AG04450 (cell line): Measurements from ENCODE around the gene IL10RB. TPM values are rescaled to one million over a fixed set of nuclear protein-coding genes. Genes with fewer than 3 reads are reported as not detected.

Source experiments
- CTCF ChIA-PET: fragments of 300-600, 350-600 bp; formaldehyde crosslinking; extraction: SDS; loops from one replicate; lab custom pipeline; 2022; ENCODE audit warnings: antibody characterized with exemption, inconsistent platforms; lab: Charles Lee
- POLR2A ChIA-PET: fragments of 350-600 bp; formaldehyde crosslinking; extraction: SDS; loops from one replicate; lab custom pipeline; 2021; ENCODE audit warnings: antibody characterized with exemption, inconsistent platforms; lab: Yijun Ruan, JAX
- DNase-seq: peaks from one replicate; pipeline ENCODE4 v3.0.0-alpha.2; 2011; ENCODE audit warnings: low read depth, low spot score
- H3K27ac ChIP-seq: one replicate; pipeline ENCODE4 v1.5.1; 2012; ENCODE audit warnings: low read depth, low read length, control low read depth
- H3K27me3 ChIP-seq: one replicate; pipeline ENCODE4 v1.6.0; 2012; ENCODE audit warnings: low read length; ENCODE audit not compliant: control insufficient read depth, insufficient read depth
- H3K4me3 ChIP-seq: 2 replicates; pipeline ENCODE4 v1.5.1; 2011; ENCODE audit warnings: mild to moderate bottlenecking, low read depth, low read length, control low read depth
- H3K9me3 ChIP-seq: 2 replicates; pipeline ENCODE4 v1.5.1; 2012; ENCODE audit warnings: low read length; ENCODE audit not compliant: control insufficient read depth, insufficient read depth
- polyA plus RNA-seq: library from polyadenylated mRNA; depleted of rRNA; stranded (reverse); fragments of >200 nt; gene quantifications from 2 replicates; pipeline ENCODE4 v1.2.3, GENCODE V29; 2011; rRNA removed
- TF ChIP-seq, protein P1 (sequence below): IDR thresholded peaks from 2 replicates; pipeline ENCODE4 v1.5.1; 2011; ENCODE audit warnings: low read depth, low read length, control low read depth, inconsistent platforms

The IL10RB gene
- polyA plus RNA-seq, 1 experiment, result 46.4 TPM

DNA sequence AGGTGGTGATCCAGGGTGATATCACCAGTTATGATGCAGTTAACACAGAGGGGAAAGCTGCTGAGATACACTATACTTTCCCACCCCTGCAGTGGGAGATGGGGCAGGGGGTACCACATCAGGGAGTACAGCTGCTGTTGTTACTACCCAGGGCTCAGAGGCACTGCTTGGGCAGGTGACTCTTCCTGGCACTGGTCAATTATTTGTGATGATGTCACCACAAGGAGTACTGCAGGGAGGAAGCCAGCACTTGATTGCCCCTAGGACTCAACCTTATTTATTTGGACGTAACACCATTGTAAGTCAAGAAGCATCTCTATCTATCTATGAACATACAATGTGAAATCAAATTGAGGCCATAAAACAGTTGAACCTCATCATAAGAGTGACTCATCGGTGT, 68.7 kb downstream of the IL10RB start:
- H3K27me3 ChIP-seq, result no peaks in the 10 kb centered on the region
- peaks cover 4% of the 10 kb centered on the region for H3K9me3 ChIP-seq
- no peak overlapping the region for H3K27ac ChIP-seq
- no peak overlapping the region for H3K4me3 ChIP-seq
- POLR2A ChIA-PET, result no interaction called here
- CTCF ChIA-PET, result no interaction called here
- DNase-seq, result no peak
- TF ChIP-seq, protein P1, sequence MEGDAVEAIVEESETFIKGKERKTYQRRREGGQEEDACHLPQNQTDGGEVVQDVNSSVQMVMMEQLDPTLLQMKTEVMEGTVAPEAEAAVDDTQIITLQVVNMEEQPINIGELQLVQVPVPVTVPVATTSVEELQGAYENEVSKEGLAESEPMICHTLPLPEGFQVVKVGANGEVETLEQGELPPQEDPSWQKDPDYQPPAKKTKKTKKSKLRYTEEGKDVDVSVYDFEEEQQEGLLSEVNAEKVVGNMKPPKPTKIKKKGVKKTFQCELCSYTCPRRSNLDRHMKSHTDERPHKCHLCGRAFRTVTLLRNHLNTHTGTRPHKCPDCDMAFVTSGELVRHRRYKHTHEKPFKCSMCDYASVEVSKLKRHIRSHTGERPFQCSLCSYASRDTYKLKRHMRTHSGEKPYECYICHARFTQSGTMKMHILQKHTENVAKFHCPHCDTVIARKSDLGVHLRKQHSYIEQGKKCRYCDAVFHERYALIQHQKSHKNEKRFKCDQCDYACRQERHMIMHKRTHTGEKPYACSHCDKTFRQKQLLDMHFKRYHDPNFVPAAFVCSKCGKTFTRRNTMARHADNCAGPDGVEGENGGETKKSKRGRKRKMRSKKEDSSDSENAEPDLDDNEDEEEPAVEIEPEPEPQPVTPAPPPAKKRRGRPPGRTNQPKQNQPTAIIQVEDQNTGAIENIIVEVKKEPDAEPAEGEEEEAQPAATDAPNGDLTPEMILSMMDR, result no peak

DNA sequence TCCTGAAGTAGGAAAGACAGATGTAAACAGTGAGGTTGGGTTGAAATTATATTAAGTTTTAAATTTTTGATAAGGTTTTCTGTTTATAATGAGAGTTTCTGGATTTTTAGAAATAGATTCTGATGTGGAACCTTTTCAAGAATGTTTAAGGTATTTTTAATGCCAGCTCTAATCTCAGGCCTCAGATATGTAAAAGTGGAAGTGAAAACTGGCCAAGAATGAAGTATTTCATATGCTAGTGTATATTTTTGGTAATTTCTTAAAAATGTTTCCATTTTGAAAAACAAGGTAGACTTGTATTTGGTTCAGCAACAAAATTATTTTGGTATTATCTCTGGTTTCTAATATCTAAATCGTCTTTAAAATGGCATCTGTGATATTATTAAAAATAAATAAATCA, 73.0 kb downstream of the IL10RB start:
- TF ChIP-seq, protein P1, result no peak
- Histone ChIP-seq H3K4me3 (no peak overlapping the region), H3K9me3 (no peaks in the 10 kb centered on the region), H3K27ac (no peak overlapping the region), H3K27me3 (no peaks in the 10 kb centered on the region)
- ChIA-PET POLR2A (no interaction called here), CTCF (interaction anchor here (0.6 to 1.4 kb wide), 2 partner anchors 22 to 142 kb away, joined by 3 to 6 read pairs; no protein-coding TSS in a partner anchor)
- DNase-seq, result no peak

DNA sequence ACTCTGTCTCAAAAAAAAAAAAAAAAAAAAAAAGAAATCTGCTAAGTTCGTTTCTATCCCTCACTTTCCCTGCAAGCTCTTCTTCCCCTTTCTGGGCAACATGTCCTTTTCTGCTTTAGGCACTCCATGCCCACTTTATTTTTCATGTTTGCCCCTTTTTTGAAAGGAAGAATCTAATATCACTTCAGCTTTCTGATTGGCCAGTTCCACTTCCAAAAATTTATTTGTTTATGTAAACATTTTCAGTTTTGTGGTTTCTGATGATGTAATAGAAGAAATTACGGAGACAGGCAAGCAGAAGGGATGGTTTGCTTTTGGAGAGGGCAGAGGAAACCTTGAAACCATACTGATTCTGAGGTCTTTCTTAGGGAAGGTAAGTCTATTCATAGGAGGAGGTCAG, 73.8 kb downstream of the IL10RB start:
- Histone ChIP-seq H3K27ac (no peak overlapping the region), H3K9me3 (no peaks in the 10 kb centered on the region), H3K4me3 (no peak overlapping the region), H3K27me3 (no peaks in the 10 kb centered on the region)
- POLR2A ChIA-PET, result no interaction called here
- CTCF ChIA-PET, result interaction anchor here (0.6 to 1.4 kb wide), 3 partner anchors 21 to 105 kb away, joined by 3 to 6 read pairs (median 3); no protein-coding TSS in a partner anchor
- TF ChIP-seq, protein P1, result no peak
- no peak for DNase-seq

DNA sequence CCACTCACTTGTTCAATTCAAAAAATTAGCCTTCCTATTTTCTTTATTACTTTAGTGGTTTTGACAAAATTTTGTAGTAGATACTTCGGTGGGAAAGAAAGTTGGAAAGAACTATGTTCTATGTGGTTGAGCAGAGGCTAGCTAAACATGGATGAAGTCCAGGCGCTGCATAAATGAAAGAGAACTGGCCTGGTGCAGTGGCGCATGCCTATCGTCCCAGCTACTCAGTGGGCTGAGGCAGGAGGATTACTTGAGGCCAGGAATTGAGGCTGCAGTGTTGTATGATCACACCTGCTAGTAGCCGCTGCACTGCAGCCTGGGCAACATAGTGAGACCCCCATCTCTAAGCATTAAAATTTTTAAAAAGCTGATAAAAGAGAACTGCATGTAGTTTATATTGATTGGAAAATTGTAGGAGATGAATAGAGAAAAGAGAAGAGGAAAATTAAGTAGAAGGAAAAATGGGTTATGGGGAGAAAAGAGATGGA, 79.6 kb downstream of the IL10RB start:
- no peak for DNase-seq
- Histone ChIP-seq H3K4me3 (no peak overlapping the region), H3K27ac (no peak overlapping the region), H3K27me3 (no peaks in the 10 kb centered on the region), H3K9me3 (no peaks in the 10 kb centered on the region)
- ChIA-PET CTCF (interaction anchor here (1.4 to 5.6 kb wide), 3 partner anchors 15 to 149 kb away, joined by 5 to 40 read pairs (median 8); no protein-coding TSS in a partner anchor), POLR2A (no interaction called here)
- TF ChIP-seq, protein P1, result no peak

Other genes with a start within 250 kb of the IL10RB start
- not detected in 2 replicates for gene OLIG2, start 240.4 kb upstream of the IL10RB start, polyA plus RNA-seq
- not detected in 2 replicates for gene OLIG1, start 196.2 kb upstream of the IL10RB start, polyA plus RNA-seq
- 28.7 and 30.8 TPM in 2 replicates for gene IFNAR2, start 36.4 kb upstream of the IL10RB start, polyA plus RNA-seq
- gene IFNAR1, start 58.6 kb downstream of the IL10RB start, polyA plus RNA-seq, result 17.0 and 21.2 TPM in 2 replicates
- 90.8 and 93.4 TPM in 2 replicates for gene IFNGR2, start 137.0 kb downstream of the IL10RB start, polyA plus RNA-seq
- 24.4 and 33.8 TPM in 2 replicates for gene TMEM50B, start 213.6 kb downstream of the IL10RB start, polyA plus RNA-seq
- 1.3 and 1.9 TPM in 2 replicates for gene DNAJC28, start 225.3 kb downstream of the IL10RB start, polyA plus RNA-seq